Central memory CD8-positive, alpha-beta T cell (primary cell): ENCODE data around the gene TESMIN.

Experiments
- ATAC-seq: fragments of 150-1000 bp; cut with Tn5 transposase; replicated peaks from 2 replicates; pipeline ENCODE4 v1.10.0; 2022; ENCODE audit warnings: mild to moderate bottlenecking, moderate FRiP score, moderate number of reproducible peaks; ENCODE audit not compliant: poor library complexity, severe bottlenecking; ENCODE audit errors: extremely low read depth
- DNase-seq, 2 donors: peaks; one replicate each; pipeline ENCODE4 v3.0.0; 2021; ENCODE audit warnings: low spot score in 2 of 2
- H3K27ac Mint-ChIP-seq: one replicate; pipeline ENCODE4 v1.8.0; 2022; ENCODE audit warnings: low read depth, mild to moderate bottlenecking, moderate library complexity, mixed read lengths
- H3K27me3 Mint-ChIP-seq: one replicate; pipeline ENCODE4 v1.8.0; 2022; ENCODE audit warnings: mixed read lengths
- H3K36me3 Mint-ChIP-seq: one replicate; pipeline ENCODE4 v1.8.0; 2022; ENCODE audit warnings: mild to moderate bottlenecking, moderate library complexity, mixed read lengths; ENCODE audit not compliant: insufficient read depth
- H3K4me1 Mint-ChIP-seq: one replicate; pipeline ENCODE4 v1.8.0; 2022; ENCODE audit warnings: mixed read lengths
- H3K4me3 Mint-ChIP-seq: one replicate; pipeline ENCODE4 v1.8.0; 2022; ENCODE audit warnings: mild to moderate bottlenecking, moderate library complexity, mixed read lengths
- H3K9me3 Mint-ChIP-seq: one replicate; pipeline ENCODE4 v1.8.0; 2022; ENCODE audit warnings: mixed read lengths

The TESMIN gene

DNA sequence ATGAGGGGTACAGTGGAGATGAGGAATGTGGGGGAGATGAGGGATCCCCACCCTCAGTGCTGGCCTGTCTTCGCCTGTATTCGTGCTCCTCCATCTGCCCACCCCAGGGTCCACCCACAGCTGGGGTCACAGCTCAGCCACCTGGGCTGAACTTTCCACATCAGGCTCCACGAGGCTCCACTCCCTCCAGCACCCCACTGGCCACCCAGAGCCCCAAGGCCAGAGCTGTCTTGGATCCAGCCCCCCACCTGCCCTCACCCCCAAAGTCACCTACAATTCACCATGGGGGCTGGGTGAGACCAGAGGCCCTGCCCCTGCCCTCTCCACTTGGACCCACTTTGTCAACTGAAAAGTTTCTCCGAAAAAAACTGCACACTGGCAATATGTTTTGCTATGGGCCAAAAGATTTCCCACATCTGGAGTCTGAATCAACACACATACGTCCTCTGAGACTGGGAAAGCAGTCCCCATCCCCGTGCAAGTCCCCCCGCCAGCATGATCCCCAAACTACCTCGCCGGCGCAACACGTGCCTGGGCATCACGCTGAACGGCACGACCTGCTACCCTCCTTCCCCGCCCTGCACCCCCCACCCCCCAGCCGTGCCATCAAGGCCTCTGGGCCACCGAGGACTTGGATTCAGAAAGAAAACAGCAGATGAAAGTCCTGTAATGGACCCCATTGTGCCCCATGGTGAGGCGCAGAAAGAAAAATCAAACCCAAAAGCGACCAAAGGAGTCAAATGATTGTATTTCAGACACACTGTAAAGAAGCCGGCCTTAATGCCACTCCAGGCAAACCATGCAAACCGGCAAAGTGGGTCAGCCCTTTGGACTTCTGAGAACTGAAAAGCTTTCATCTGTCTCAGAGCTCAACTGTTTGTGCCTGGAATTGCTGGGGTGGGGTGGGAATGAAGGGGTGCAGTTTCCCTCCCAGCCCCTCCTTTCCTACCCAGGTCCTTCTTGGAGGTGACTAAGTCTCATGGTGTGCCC, 83.5 kb downstream of the TESMIN start:
- DNase-seq, result no peak

GRCh38 chr11:68666849-68667248, 84.5 kb downstream of the TESMIN start:
- H3K27ac Mint-ChIP-seq, result no peak overlapping the region
- H3K27me3 Mint-ChIP-seq, result peaks cover 34% of the 10 kb centered on the region
- H3K4me1 Mint-ChIP-seq, result no peaks in the 10 kb centered on the region
- no peak overlapping the region for H3K4me3 Mint-ChIP-seq
- DNase-seq, result no peak
- no peaks in the 10 kb centered on the region for H3K9me3 Mint-ChIP-seq
- no peaks in the 10 kb centered on the region for H3K36me3 Mint-ChIP-seq
- ATAC-seq, result no peak

More for the DNA sequence above, 83.5 kb downstream of the TESMIN start:
- H3K27me3 Mint-ChIP-seq, result peaks cover 25% of the 10 kb centered on the region
- no peak for ATAC-seq
- no peaks in the 10 kb centered on the region for H3K4me1 Mint-ChIP-seq
- H3K9me3 Mint-ChIP-seq, result no peaks in the 10 kb centered on the region
- H3K4me3 Mint-ChIP-seq, result no peak overlapping the region
- H3K27ac Mint-ChIP-seq, result no peak overlapping the region
- H3K36me3 Mint-ChIP-seq, result no peaks in the 10 kb centered on the region

DNA sequence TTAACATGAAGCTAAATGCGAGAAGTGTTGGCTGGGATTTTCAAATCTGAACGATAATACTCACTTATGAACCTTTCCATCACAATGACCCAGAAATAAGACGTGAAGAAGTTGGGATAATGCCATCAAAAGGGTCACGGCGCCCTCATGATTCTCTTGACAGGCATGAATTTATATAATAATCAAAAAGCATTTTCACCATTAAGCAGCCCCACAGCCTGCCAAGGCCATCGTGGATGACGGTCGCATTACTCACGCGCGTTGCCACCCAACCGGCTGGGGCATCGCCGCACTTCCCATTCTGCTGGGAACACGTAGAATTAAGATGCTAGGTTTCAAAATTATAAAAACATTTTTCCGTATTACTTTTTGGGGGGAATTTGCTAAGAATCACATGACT, 85.9 kb downstream of the TESMIN start:
- ATAC-seq (no peak), DNase-seq (no peak)
- Mint-ChIP-seq H3K27me3 (peaks cover 48% of the 10 kb centered on the region), H3K9me3 (no peaks in the 10 kb centered on the region), H3K36me3 (no peaks in the 10 kb centered on the region), H3K4me1 (peaks cover 2% of the 10 kb centered on the region), H3K4me3 (no peak overlapping the region), H3K27ac (no peak overlapping the region)

DNA sequence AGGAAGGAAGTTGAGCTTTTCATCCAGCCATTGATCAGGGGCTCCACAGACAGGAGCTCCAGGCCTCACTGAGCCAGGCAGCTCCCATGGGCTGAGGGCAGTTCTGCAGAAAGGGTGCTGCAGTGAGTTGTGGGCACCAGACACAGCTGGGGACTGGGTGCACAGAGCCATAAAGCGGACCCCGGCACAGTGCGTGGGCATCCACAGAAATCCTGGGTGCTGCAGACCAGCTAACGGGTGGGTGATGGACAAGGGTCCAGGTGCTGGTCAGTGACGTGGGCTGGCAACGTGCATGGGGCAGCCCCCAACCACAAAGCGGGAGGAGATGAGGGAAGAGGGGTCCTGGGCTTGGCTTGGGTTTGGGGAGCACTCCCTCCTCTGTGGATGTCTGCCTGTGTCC, 86.4 kb downstream of the TESMIN start:
- no peak overlapping the region for H3K4me3 Mint-ChIP-seq
- no peak overlapping the region for H3K27ac Mint-ChIP-seq
- H3K9me3 Mint-ChIP-seq, result no peaks in the 10 kb centered on the region
- peaks cover 5% of the 10 kb centered on the region for H3K4me1 Mint-ChIP-seq
- DNase-seq, result no peak
- ATAC-seq, result no peak
- no peaks in the 10 kb centered on the region for H3K36me3 Mint-ChIP-seq
- H3K27me3 Mint-ChIP-seq, result peaks cover 52% of the 10 kb centered on the region

GRCh38 chr11:68664141-68664540, 87.2 kb downstream of the TESMIN start:
- no peak for ATAC-seq
- H3K36me3 Mint-ChIP-seq, result no peaks in the 10 kb centered on the region
- H3K9me3 Mint-ChIP-seq, result no peaks in the 10 kb centered on the region
- DNase-seq, result no peak
- no peak overlapping the region for H3K4me3 Mint-ChIP-seq
- H3K27ac Mint-ChIP-seq, result no peak overlapping the region
- H3K4me1 Mint-ChIP-seq, result peaks cover 5% of the 10 kb centered on the region
- peaks cover 55% of the 10 kb centered on the region for H3K27me3 Mint-ChIP-seq

DNA sequence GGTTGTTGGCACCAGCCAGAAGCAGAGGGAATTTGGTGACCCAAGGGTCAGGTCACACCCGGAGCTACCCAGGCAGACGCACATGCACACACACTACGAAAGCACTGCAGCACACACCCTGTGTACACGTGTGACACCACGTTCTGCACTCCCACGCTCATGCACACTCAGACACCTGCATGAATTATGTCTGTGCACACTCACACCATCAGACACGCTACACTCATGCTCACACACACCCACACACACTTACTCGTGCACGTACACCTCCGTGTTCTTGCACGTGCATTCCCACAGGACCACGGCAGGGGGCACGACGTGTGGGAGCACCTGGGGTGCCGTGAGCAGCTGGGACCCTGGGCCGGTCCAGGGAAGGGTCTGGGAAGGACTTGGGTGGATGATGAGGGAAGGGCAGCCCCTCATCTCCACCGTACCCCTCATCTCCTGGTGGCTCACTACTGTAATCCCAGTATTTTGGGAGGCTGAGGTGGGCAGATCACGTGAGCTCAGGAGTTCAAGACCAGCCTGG, 87.8 kb downstream of the TESMIN start:
- Mint-ChIP-seq H3K27me3 (peaks cover 61% of the 10 kb centered on the region), H3K4me3 (no peak overlapping the region), H3K4me1 (peaks cover 5% of the 10 kb centered on the region), H3K9me3 (no peaks in the 10 kb centered on the region), H3K27ac (no peak overlapping the region), H3K36me3 (no peaks in the 10 kb centered on the region)
- DNase-seq (no peak), ATAC-seq (no peak)

- Mint-ChIP-seq H3K36me3 (no peaks in the 10 kb centered on the region), H3K27me3 (peaks cover 74% of the 10 kb centered on the region), H3K4me1 (peaks cover 5% of the 10 kb centered on the region), H3K27ac (no peak overlapping the region), H3K4me3 (no peak overlapping the region), H3K9me3 (no peaks in the 10 kb centered on the region)
- DNase-seq, result no peak
- no peak for ATAC-seq
Observed at GRCh38 chr11:68661697-68662603, 89.4 kb downstream of the TESMIN start.

- H3K36me3 Mint-ChIP-seq, result no peaks in the 10 kb centered on the region
- DNase-seq (no peak), ATAC-seq (no peak)
- peaks cover 5% of the 10 kb centered on the region for H3K4me1 Mint-ChIP-seq
- H3K9me3 Mint-ChIP-seq, result no peaks in the 10 kb centered on the region
- H3K27ac Mint-ChIP-seq, result no peak overlapping the region
- no peak overlapping the region for H3K4me3 Mint-ChIP-seq
- peaks cover 83% of the 10 kb centered on the region for H3K27me3 Mint-ChIP-seq
Observed at GRCh38 chr11:68661014-68661413, 90.3 kb downstream of the TESMIN start.

DNA sequence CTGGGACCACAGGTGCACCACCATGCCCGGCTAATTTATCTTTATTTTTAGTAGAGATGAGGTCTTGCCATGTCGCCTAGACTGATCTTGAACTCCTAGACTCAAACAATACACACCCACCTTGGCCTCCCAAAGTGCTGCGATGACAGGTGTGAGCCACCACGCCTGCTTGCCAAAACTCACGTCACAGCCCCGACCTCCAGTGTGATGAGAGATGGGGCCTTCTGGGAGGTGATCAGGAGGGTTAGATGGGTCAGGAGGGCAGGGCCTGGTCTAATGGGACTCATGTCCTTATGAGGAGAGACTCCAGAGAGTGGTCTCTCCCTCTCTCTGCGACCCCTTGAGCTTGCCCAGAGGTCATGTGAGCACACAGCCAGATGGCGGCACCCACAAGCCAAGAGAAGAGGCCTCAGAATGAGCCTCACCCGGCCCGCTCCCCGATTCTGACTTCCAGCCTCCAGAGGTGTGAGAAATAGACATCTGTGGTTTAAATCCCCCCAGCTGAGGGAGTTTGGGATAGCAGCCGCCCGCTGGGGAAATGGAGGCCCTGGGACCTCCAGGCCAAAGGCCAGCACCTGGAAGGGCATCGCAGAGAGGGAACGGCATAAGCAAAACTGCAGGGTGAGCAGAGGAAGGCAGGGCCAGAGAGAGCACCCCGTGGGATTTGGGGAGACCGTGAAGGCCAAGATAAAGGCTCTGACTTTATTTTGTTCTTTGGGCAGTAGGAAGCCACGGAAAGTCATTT, 91.1 kb downstream of the TESMIN start:
- peak overlapping the region; percentile 61 for H3K27ac Mint-ChIP-seq

DNA sequence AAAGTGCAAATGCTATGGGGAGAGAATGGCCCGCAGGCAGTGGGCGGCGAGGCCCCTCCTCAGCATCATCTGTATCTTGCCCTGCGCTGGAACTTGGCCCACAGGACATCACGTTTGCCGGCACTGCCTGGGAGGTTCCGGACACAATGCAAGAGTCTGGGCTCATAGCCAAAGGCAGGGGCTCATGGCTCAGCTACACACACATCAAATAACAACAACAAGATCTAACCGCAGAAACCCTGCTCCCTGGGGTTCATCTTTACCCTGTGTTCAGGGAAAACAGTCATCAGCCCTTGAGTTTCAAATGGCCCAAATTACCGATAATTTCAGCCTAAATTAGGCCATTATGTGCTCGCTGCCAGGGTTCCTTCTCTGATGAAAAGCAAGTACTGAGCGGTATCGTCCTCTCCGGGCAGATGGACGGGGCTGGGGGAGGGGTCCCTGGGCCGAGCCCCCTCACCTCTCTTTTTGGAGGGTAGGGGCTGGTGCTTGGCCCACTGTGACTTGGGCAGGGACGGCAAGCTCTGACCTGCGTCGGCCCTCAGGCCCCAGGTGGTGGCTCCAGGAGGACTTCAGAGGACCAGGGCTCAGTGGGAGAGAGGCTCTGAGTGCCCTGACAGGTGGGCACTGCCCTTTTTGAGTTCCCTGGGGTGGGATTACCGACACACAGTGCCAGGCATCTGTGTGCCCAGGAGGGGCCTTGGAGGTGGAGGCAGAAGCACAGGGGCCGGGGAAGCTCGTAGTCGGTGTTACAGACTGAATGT, 92.0 kb downstream of the TESMIN start:
- Mint-ChIP-seq H3K36me3 (no peaks in the 10 kb centered on the region), H3K4me1 (peaks cover 5% of the 10 kb centered on the region), H3K4me3 (no peak overlapping the region), H3K27ac (no peak overlapping the region), H3K27me3 (peaks cover 83% of the 10 kb centered on the region), H3K9me3 (no peaks in the 10 kb centered on the region)
- DNase-seq (no peak), ATAC-seq (no peak)

More for the DNA sequence above, 91.1 kb downstream of the TESMIN start:
- ATAC-seq (no peak), DNase-seq (no peak)
- H3K4me1 Mint-ChIP-seq, result peaks cover 5% of the 10 kb centered on the region
- H3K4me3 Mint-ChIP-seq, result no peak overlapping the region
- H3K9me3 Mint-ChIP-seq, result no peaks in the 10 kb centered on the region
- H3K36me3 Mint-ChIP-seq, result no peaks in the 10 kb centered on the region
- peaks cover 90% of the 10 kb centered on the region for H3K27me3 Mint-ChIP-seq

DNA sequence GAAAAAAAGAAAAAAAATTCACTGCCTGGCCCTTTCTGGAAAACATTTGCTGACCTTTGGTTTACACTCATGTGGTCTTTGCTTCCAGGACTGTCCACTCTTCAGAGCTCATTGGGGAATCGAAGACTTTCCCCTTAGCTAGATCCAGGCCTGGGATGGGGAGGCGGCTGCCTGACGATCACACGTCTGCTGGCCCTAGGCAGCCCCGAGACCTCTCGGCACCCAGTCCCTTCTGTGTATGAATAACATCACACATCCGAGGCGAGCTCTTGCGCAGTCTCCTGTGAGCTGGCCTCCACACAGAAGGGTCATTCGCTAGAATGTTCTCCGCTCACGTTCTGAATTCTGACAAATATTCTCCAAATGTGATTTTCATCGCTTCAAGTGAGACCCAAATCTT, 92.7 kb downstream of the TESMIN start:
- DNase-seq, result no peak

More for the DNA sequence above, 92.7 kb downstream of the TESMIN start:
- Mint-ChIP-seq H3K4me3 (no peak overlapping the region), H3K36me3 (no peaks in the 10 kb centered on the region), H3K4me1 (peaks cover 5% of the 10 kb centered on the region), H3K9me3 (no peaks in the 10 kb centered on the region), H3K27ac (no peak overlapping the region), H3K27me3 (peaks cover 77% of the 10 kb centered on the region)
- ATAC-seq, result no peak
